Ishikawa (cell line): ENCODE results near the gene PPP2R5B.

Experiments used
- RAD21 ChIP-seq: IDR thresholded peaks from 2 replicates; pipeline ENCODE4 v1.6.1; 2012; ENCODE audit warnings: low read depth
- TCF12 ChIP-seq: IDR thresholded peaks from 2 replicates; pipeline ENCODE4 v1.6.1; 2012; ENCODE audit warnings: low read depth
- TEAD4 ChIP-seq: IDR thresholded peaks from 2 replicates; pipeline ENCODE4 v1.6.1; 2012

DNA sequence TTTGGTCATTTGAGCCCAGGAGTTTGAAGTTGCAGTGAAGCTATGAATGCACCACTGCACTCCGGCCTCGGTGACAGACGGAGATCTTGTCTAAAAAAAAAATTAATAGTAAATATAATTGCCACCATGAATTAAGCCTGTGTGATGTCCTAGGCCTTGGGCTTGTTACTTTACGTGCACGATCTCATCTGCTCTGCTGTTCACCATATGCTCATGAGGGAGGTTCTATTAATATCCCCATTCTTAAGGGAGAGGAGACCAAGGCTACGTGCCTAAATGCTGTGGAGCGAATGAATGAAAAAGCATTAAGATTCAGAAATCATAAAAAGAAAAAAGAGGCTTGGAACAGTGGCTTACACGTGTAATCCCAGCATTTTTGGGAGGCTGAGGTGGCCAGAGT, 4.9 kb upstream of the PPP2R5B start:
- TF ChIP-seq RAD21 (no peak), TCF12 (no peak), TEAD4 (no peak)
